ENCODE data around the gene THBS2. TPM values are rescaled to one million over a fixed set of nuclear protein-coding genes. Genes with fewer than 3 reads are reported as not detected.

Gene THBS2
- total RNA-seq, 1 experiment from 2014 or later = not detected

DNA sequence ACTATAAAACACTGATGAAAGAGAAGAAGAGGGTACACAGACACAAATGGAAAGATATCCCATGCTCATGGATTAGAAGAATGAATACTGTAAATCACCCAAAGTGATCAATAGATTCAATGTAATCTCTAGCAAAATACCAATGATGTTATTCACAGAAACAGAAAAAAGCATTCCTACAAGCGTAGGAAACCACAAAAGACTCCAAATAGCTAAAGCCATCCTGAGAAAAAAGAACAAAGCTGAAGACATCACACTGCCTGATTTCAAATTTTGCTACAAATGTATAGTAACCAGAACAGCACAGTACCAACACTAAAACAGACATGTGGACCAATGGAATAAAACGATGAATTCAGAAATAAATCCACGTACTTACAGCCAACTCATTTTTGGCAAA is 43.0 kb downstream of the THBS2 start:
- BruUV-seq (replicated peaks) = no TSS peak
- Histone ChIP-seq H3K9me2 (ENCODE audit: insufficient read depth) (no peaks in the 10 kb centered on the region), H4K20me1 (ENCODE audit: insufficient read depth) (no peaks in the 10 kb centered on the region), H3K4me1 (replicated peaks; ENCODE audit: insufficient read depth) (no peaks in the 10 kb centered on the region), H3K9me3 (ENCODE audit: insufficient read depth, low read depth) (no peaks in the 10 kb centered on the region), H3K27me3 (ENCODE audit: insufficient read depth, low read depth) (0 out of 2 replicates have a peak, but pooled peaks cover 15% of the 10 kb centered on the region), H3K79me2 (ENCODE audit: low read depth) (no peaks in the 10 kb centered on the region), H3F3A (ENCODE audit: insufficient read depth, low read depth) (no peaks in the 10 kb centered on the region), H3K4me3 (no peak overlapping the region), H3K4me2 (no peak overlapping the region), H3K36me3 (ENCODE audit: low read depth) (no peaks in the 10 kb centered on the region), H2AFZ (no peak overlapping the region), H3K27ac (no peak overlapping the region)
- POLR2A ChIA-PET (ENCODE audit: unreplicated experiment) = no interaction called here
- intact Hi-C loops (cut with micrococcal nuclease; ENCODE audit: unreplicated experiment) = no loop called here
- CTCF ChIA-PET = no interaction called here
- TF ChIP-seq, protein P1, sequence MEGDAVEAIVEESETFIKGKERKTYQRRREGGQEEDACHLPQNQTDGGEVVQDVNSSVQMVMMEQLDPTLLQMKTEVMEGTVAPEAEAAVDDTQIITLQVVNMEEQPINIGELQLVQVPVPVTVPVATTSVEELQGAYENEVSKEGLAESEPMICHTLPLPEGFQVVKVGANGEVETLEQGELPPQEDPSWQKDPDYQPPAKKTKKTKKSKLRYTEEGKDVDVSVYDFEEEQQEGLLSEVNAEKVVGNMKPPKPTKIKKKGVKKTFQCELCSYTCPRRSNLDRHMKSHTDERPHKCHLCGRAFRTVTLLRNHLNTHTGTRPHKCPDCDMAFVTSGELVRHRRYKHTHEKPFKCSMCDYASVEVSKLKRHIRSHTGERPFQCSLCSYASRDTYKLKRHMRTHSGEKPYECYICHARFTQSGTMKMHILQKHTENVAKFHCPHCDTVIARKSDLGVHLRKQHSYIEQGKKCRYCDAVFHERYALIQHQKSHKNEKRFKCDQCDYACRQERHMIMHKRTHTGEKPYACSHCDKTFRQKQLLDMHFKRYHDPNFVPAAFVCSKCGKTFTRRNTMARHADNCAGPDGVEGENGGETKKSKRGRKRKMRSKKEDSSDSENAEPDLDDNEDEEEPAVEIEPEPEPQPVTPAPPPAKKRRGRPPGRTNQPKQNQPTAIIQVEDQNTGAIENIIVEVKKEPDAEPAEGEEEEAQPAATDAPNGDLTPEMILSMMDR (conservative IDR thresholded peaks at IDR 0.05) = no peak
- no peak for TF ChIP-seq EZH2 (IDR thresholded peaks at IDR 0.05; ENCODE audit: low read depth)
- no peak for DNase-seq

DNA sequence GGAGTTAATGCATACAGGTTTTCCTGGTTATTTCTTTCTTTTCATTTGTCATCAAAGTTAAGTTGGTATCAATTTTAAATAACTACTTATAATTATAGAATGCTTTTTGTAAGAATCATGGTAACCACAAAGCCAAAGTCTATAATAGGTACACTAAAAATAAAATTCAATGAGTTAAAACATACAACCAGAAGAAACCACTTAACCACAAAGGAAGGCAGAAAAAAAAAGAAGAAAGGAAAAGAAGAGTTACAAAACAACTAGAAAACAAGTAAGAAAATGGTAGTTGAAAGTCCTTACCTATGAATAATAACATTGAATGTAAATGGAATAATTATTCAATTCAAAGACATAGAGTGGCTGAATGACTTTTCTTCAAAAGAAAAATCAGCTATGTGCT is 45.6 kb downstream of the THBS2 start:
- TF ChIP-seq EZH2 (IDR thresholded peaks at IDR 0.05; ENCODE audit: low read depth) = no peak
- TF ChIP-seq, protein P1 (conservative IDR thresholded peaks at IDR 0.05) = no peak
- Histone ChIP-seq H3K27ac (no peak overlapping the region), H3F3A (ENCODE audit: insufficient read depth, low read depth) (no peaks in the 10 kb centered on the region), H2AFZ (no peak overlapping the region), H3K4me1 (replicated peaks; ENCODE audit: insufficient read depth) (no peaks in the 10 kb centered on the region), H4K20me1 (ENCODE audit: insufficient read depth) (no peaks in the 10 kb centered on the region), H3K4me2 (no peak overlapping the region), H3K4me3 (no peak overlapping the region), H3K9me3 (ENCODE audit: insufficient read depth, low read depth) (no peaks in the 10 kb centered on the region), H3K36me3 (ENCODE audit: low read depth) (no peaks in the 10 kb centered on the region), H3K9me2 (ENCODE audit: insufficient read depth) (no peaks in the 10 kb centered on the region), H3K79me2 (ENCODE audit: low read depth) (no peaks in the 10 kb centered on the region), H3K27me3 (ENCODE audit: insufficient read depth, low read depth) (no peaks in the 10 kb centered on the region)
- POLR2A ChIA-PET (ENCODE audit: unreplicated experiment) = no interaction called here
- BruUV-seq (replicated peaks) = no TSS peak
- intact Hi-C loops (cut with micrococcal nuclease; ENCODE audit: unreplicated experiment) = no loop called here
- DNase-seq = no peak
- CTCF ChIA-PET = no interaction called here

DNA sequence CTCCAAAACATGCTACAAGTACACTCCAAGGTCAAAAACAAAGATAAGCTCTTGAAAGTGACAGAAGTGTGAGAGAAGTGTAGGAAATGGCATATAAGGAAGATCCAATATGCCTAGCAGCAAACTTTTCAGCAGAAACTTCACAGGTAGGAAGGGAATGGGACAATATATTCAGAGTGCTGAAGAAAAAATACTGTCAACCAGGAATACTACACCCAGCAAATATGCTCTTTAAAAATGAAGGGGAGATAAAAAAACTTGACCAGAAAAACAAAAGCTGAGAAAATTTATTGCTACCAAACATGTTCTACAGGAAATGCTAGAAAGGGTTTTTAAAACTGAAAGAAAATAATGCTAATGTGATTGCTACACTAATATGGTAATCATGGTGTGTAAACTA is 46.2 kb downstream of the THBS2 start:
- TF ChIP-seq, protein P1 (conservative IDR thresholded peaks at IDR 0.05) = no peak
- TF ChIP-seq EZH2 (IDR thresholded peaks at IDR 0.05; ENCODE audit: low read depth) = no peak
- no peak for DNase-seq
- Histone ChIP-seq H3K36me3 (ENCODE audit: low read depth) (no peaks in the 10 kb centered on the region), H3K9me2 (ENCODE audit: insufficient read depth) (no peaks in the 10 kb centered on the region), H4K20me1 (ENCODE audit: insufficient read depth) (no peaks in the 10 kb centered on the region), H3K4me1 (replicated peaks; ENCODE audit: insufficient read depth) (no peaks in the 10 kb centered on the region), H2AFZ (no peak overlapping the region), H3K27me3 (ENCODE audit: insufficient read depth, low read depth) (0 out of 2 replicates have a peak, but pooled peaks cover 4% of the 10 kb centered on the region), H3K4me3 (no peak overlapping the region), H3K9me3 (ENCODE audit: insufficient read depth, low read depth) (no peaks in the 10 kb centered on the region), H3F3A (ENCODE audit: insufficient read depth, low read depth) (no peaks in the 10 kb centered on the region), H3K79me2 (ENCODE audit: low read depth) (no peaks in the 10 kb centered on the region), H3K4me2 (no peak overlapping the region), H3K27ac (no peak overlapping the region)
- CTCF ChIA-PET = no interaction called here
- intact Hi-C loops (cut with micrococcal nuclease; ENCODE audit: unreplicated experiment) = no loop called here
- no TSS peak for BruUV-seq (replicated peaks)
- POLR2A ChIA-PET (ENCODE audit: unreplicated experiment) = no interaction called here
